Upper lobe of left lung (tissue), 6 donors: ENCODE results near the gene KARS1. TPM values are rescaled to one million over a fixed set of nuclear protein-coding genes. Genes with fewer than 3 reads are reported as not detected.

Source experiments
- ATAC-seq, 2 donors: fragments of 200-7000 bp; cut with Tn5 transposase; one replicate each; pipeline ENCODE4 v1.9.1; 2022; ENCODE audit warnings: mild to moderate bottlenecking in 2 of 2, moderate library complexity in 2 of 2; ENCODE audit not compliant: low FRiP score in 2 of 2
- DNase-seq, 2 donors: peaks; one replicate each; pipeline ENCODE4 v3.0.0-alpha.2; 2019 to 2020
- H3K27ac ChIP-seq, 4 donors: fragments of 200-600 bp; sonication (generic); one replicate each; pipeline ENCODE4 v1.5.1; 2016 to 2019
- H3K27me3 ChIP-seq, 4 donors: fragments of 200-600 bp; sonication (generic); one replicate each; pipeline ENCODE4 v1.5.1; 2017 to 2019
- H3K36me3 ChIP-seq, 4 donors: fragments of 200-600 bp; sonication (generic); one replicate each; pipeline ENCODE4 v1.5.1; 2016 to 2019
- H3K4me1 ChIP-seq, 4 donors: fragments of 200-600 bp; sonication (generic); one replicate each; pipeline ENCODE4 v1.5.1; 2018 to 2019
- H3K4me3 ChIP-seq, 4 donors: fragments of 200-600 bp; sonication (generic); one replicate each; pipeline ENCODE4 v1.5.1; 2017 to 2019; ENCODE audit warnings: mild to moderate bottlenecking in 2 of 4, moderate library complexity in 1 of 4
- H3K9me3 ChIP-seq, 4 donors: fragments of 200-600 bp; sonication (generic); one replicate each; pipeline ENCODE4 v1.5.1; 2018 to 2019
- CTCF ChIP-seq, 6 experiments: fragments of 450-650 bp in 4 of 6; fragments of 200-600 bp in 2 of 6; sonication (generic) in 2 of 6; IDR thresholded peaks; one replicate each; pipeline ENCODE4 v1.5.1; 2016 to 2019; ENCODE audit warnings: antibody characterized with exemption in 6 of 6
- EP300 ChIP-seq, 4 donors: sonication (generic); formaldehyde crosslinking; IDR thresholded peaks; one replicate each; pipeline ENCODE4 v1.5.1; 2017; ENCODE audit warnings: antibody characterized with exemption in 4 of 4, control low read depth in 2 of 4
- POLR2A ChIP-seq, 4 donors: fragments of 450-650 bp; IDR thresholded peaks; one replicate each; pipeline ENCODE4 v1.5.1; 2016 to 2017; ENCODE audit warnings: antibody characterized with exemption in 4 of 4, mild to moderate bottlenecking in 2 of 4
- POLR2AphosphoS5 ChIP-seq, 2 donors: sonication (generic); formaldehyde crosslinking; IDR thresholded peaks; one replicate each; pipeline ENCODE4 v1.5.1; 2017; ENCODE audit warnings: antibody characterized with exemption in 2 of 2
- WGBS, 2 donors: methylation state at CpG; one replicate each; pipeline ENCODE4 v1.1.5; 2017 to 2018; 5-methylcytosine and 5-hydroxymethylcytosine counted together
- total RNA-seq, 6 donors: library from RNA; depleted of rRNA in 4 of 6; stranded (reverse); fragments of >200 nt in 4 of 6; gene quantifications; one replicate each; pipeline versions ENCODE4 v1.1.0 to v1.2.1, GENCODE V29; 2016 to 2021
- donor health status: DM: no; HTN: no; CAD: no; lungs with moderate emphysema.
- donor health status: DM: no; HTN: yes; CAD: no; lungs with severe emphysema.

KARS1 gene
- total RNA-seq: 10 to 100 TPM; 59.4 to 94.2 (median 86.3) TPM

DNA sequence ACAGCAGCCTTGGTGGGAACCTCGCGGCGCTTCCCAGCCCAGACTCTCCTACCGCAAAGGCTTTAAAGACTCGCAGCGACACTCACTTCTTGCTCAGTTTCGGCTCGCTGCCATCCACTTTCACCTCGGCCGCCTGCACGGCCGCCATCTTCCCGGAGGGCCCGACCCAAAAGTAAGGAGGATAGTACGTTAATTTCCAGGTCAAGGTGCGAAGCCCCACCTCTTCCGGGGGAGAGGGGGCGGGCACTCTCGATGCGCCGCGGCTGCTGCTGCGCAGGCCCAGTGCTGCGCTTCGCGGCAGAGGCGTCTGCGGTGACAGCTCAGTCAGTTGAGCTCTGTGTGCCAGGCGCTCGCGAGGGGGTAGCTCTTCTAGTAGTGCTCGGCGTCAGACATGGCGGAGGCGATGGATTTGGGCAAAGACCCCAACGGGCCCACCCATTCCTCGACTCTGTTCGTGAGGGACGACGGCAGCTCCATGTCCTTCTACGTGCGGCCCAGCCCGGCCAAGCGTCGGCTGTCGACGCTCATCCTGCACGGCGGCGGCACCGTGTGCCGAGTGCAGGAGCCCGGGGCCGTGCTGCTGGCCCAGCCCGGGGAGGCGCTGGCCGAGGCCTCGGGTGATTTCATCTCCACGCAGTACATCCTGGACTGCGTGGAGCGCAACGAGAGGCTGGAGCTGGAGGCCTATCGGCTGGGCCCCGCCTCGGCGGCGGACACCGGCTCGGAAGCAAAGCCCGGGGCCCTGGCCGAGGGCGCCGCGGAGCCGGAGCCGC is at the start of gene KARS1, which contains the start of gene TERF2IP:
KARS1 (minus strand) TSS at position 174 of the 773 bp plus-strand sequence; CDS start at position 148, 26 bp downstream.
TERF2IP (plus strand) TSS at position 282 of the 773 bp plus-strand sequence; CDS start at position 392, 110 bp downstream.
- Histone ChIP-seq H3K4me1 (peaks cover 46 to 63% (median 48%) of the 10 kb centered on the region in 4 donors), H3K36me3 (peaks cover 0 to 28% (median 2%) of the 10 kb centered on the region in 4 donors), H3K27ac (peak within 1 kb of the TSS; percentile 97 to 99 (median 98)), H3K9me3 (no peaks in the 10 kb centered on the region), H3K27me3 (no peaks in the 10 kb centered on the region), H3K4me3 (peak within 1 kb of the TSS; percentile 84 to 99 (median 92))
- peak; percentile 95 to 96 for DNase-seq
- peak; percentile 97 to 99 for ATAC-seq
- 0% methylated on average over 8 to 56 of the region's 76 CpGs for WGBS, 2 donors
- TF ChIP-seq EP300 (IDR thresholded peaks at IDR 0.05) (peak in 1 of 4 donors; percentile 34), CTCF (IDR thresholded peaks at IDR 0.05) (peak in 1 of 6 experiments; percentile 19), POLR2A (IDR thresholded peaks at IDR 0.05) (peak; percentile 62 to 98 (median 96)), POLR2AphosphoS5 (IDR thresholded peaks at IDR 0.05) (peak; percentile 97 to 99)

GRCh38 chr16:75695708-75696107 is 48.2 kb upstream of the KARS1 start:
- 84 to 85% methylated on average over 6 of the region's 6 CpGs for WGBS, 2 donors

GRCh38 chr16:75687361-75687760 is 39.9 kb upstream of the KARS1 start:
- H3K9me3 ChIP-seq: no peaks in the 10 kb centered on the region
- no peak overlapping the region for H3K4me3 ChIP-seq
- ATAC-seq: no peak
- H3K36me3 ChIP-seq: no peaks in the 10 kb centered on the region
- DNase-seq: no peak
- no peaks in the 10 kb centered on the region for H3K27me3 ChIP-seq
- TF ChIP-seq CTCF (IDR thresholded peaks at IDR 0.05): no peak
- no peak for TF ChIP-seq POLR2AphosphoS5 (IDR thresholded peaks at IDR 0.05)
- no peak for TF ChIP-seq POLR2A (IDR thresholded peaks at IDR 0.05)
- no peak for TF ChIP-seq EP300 (IDR thresholded peaks at IDR 0.05)
- no peaks in the 10 kb centered on the region for H3K4me1 ChIP-seq
- no peak overlapping the region for H3K27ac ChIP-seq

More at GRCh38 chr16:75695708-75696107, 48.2 kb upstream of the KARS1 start:
- no peak overlapping the region for H3K27ac ChIP-seq
- no peaks in the 10 kb centered on the region for H3K36me3 ChIP-seq
- H3K9me3 ChIP-seq: no peaks in the 10 kb centered on the region
- H3K4me1 ChIP-seq: no peaks in the 10 kb centered on the region
- no peaks in the 10 kb centered on the region for H3K27me3 ChIP-seq
- no peak overlapping the region for H3K4me3 ChIP-seq
- DNase-seq: no peak
- TF ChIP-seq POLR2AphosphoS5 (IDR thresholded peaks at IDR 0.05): no peak
- no peak for TF ChIP-seq EP300 (IDR thresholded peaks at IDR 0.05)
- TF ChIP-seq CTCF (IDR thresholded peaks at IDR 0.05): no peak
- TF ChIP-seq POLR2A (IDR thresholded peaks at IDR 0.05): no peak
- ATAC-seq: no peak

DNA sequence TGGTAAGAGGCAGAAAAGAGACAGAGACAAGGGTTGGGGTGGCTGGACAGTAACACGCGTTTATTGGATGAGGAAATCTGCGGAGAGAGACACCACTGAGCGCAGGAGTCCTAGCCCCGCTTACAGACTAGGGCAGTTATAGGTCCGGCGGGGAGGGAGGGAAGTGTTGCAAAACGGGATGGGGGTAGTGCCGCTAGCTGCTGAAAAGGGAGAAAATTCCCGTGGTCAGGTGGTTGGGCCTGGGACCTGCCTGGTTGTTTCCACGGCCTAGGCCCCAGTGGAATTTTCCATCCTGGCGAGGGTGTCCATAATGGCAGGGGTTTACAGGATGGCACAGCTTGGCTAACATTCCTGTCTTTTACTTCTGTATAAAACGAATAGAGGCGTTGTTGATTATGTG is 34.8 kb upstream of the KARS1 start:
- H3K27ac ChIP-seq: no peak overlapping the region
- H3K27me3 ChIP-seq: no peaks in the 10 kb centered on the region
- DNase-seq (no peak), ATAC-seq (no peak)
- H3K4me1 ChIP-seq: no peaks in the 10 kb centered on the region
- no peak overlapping the region for H3K4me3 ChIP-seq
- H3K36me3 ChIP-seq: no peaks in the 10 kb centered on the region
- WGBS, 2 donors: 81 to 92% methylated on average over 14 of the region's 14 CpGs
- TF ChIP-seq CTCF (IDR thresholded peaks at IDR 0.05): no peak
- no peaks in the 10 kb centered on the region for H3K9me3 ChIP-seq

GRCh38 chr16:75679366-75679765 is 31.9 kb upstream of the KARS1 start:
- TF ChIP-seq EP300 (IDR thresholded peaks at IDR 0.05): no peak
- TF ChIP-seq CTCF (IDR thresholded peaks at IDR 0.05): no peak
- no peak for TF ChIP-seq POLR2A (IDR thresholded peaks at IDR 0.05)
- no peak for TF ChIP-seq POLR2AphosphoS5 (IDR thresholded peaks at IDR 0.05)
- ATAC-seq: no peak

More at GRCh38 chr16:75679366-75679765, 31.9 kb upstream of the KARS1 start:
- Histone ChIP-seq H3K4me3 (no peak overlapping the region), H3K9me3 (no peaks in the 10 kb centered on the region), H3K27me3 (no peaks in the 10 kb centered on the region), H3K36me3 (no peaks in the 10 kb centered on the region), H3K4me1 (no peaks in the 10 kb centered on the region), H3K27ac (no peak overlapping the region)
- DNase-seq: no peak
- WGBS, 2 donors: 65 to 83% methylated on average over 5 of the region's 5 CpGs
